NCI-H1048 (cell line): ENCODE measurements around the gene TM4SF4.

Experiments used
- DNase-seq: peaks from one replicate; lab custom pipeline; 2025; lab: John Stamatoyannopoulos, UW

Gene TM4SF4

GRCh38 chr3:149455366-149455765 lies 19.1 kb upstream of the TM4SF4 start:
- DNase-seq, result no peak

- no peak for DNase-seq
Observed at GRCh38 chr3:149455989-149456388, 18.5 kb upstream of the TM4SF4 start.

DNA sequence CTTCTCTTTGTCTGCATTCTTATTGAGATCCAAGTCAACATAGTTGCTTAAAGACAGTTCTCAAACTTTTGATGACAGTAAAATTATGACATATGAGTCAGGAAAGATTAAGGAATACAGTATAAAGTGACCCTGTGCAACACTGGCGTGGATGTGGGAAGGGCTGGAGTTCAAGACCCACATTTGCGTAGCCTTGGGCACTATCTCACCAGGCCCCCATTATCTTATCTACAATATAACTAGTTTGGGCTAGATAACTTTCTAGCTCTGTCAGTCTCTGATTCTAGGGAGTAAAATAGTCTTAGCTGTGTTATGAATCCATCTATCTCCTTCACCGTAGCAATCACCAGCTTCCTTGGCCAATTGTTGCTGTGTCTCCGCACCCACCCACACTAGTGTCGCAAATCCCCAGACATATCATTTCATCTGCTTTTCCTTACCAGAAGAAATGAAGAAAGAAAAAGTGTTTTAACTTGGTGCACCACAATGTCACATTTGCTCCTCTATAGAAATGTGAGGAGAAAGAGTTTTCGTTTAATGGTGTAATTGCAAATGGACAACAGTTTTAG lies 14.9 kb upstream of the TM4SF4 start:
- no peak for DNase-seq

DNA sequence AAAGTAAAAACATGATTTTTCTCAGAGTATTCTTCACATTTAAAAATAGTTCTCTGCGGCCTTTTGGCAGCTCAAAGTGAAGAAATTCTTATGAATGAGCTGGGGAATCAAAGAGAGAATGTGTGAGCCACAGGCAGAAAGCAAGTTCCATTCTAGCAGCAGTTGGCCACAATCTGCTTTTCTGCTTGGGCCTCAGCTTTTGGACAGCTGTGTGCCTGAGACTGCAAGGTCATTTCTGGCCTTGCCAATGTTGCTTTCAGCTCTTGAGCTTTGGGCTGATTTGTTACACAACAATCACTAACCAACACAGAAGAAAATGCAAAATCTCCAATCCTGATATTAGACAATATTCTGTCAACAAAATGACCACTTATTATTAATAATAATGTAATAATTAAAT lies 14.4 kb upstream of the TM4SF4 start:
- DNase-seq, result no peak

DNA sequence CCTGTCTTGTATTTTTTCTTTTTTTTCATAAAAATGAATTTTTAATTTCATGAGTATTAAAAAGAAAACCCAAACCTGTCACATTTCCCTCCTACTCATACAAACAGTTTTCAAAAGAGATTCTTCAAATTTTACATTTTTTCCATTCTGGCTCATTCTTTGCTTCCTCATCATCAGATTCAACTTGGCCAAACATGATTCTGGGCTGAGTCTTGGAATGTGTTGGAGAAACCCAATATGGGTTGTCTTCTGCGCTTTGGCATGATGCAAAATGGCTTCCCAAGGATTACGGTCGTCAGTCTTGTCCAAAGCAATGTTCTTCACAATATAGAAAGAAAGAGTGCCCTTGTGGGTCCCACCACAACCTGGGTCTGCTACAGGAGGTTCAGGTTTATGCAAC lies 12.4 kb upstream of the TM4SF4 start:
- no peak for DNase-seq

DNA sequence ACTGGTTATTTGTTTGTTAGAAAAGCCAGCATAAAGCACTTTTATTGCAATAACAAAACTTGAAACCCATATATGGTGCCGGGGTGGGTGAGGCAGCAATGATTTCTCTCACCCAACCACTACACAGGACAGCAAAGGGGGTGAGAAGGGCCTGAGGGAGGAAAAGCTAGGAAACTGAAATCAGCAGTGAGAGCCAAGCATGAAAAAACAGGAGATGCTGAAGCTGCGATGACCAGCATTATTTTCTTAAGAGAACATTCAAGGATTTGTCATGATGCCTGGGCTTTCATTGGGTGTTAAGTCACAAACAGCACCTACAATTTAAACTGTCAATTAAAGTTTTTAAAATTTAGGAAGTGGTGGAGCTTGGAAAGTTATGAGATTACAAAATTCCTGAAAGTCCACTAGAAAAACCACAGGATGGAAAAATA lies 11.9 kb upstream of the TM4SF4 start:
- DNase-seq, result no peak

GRCh38 chr3:149463921-149464320 lies 10.6 kb upstream of the TM4SF4 start:
- DNase-seq, result no peak

- no peak for DNase-seq
Observed at GRCh38 chr3:149464542-149465328, 9.8 kb upstream of the TM4SF4 start.

GRCh38 chr3:149465351-149465883 lies 9.1 kb upstream of the TM4SF4 start:
- DNase-seq, result no peak

DNA sequence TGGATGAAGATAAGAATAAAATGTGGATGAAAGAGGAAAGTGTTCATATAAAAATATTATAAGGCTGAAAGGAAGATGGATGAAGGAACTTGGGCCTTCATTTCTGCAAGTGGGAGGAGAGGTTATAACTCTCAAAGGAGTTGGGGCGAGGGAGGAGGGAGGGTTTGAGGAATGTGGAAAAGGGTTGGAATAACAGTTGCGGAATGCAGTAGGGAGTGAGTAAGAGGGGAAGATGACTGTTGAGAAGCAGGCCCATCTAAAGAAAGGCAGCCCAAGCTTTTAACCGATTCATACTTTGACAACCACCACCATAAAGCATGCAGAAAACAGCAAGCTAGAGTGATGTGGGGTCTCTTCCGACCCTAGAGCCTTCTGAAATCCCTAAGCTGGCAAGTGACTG lies 8.3 kb upstream of the TM4SF4 start:
- DNase-seq, result no peak

- no peak for DNase-seq
Observed at GRCh38 chr3:149468504-149469212, 5.8 kb upstream of the TM4SF4 start.

GRCh38 chr3:149470381-149470780 lies 4.1 kb upstream of the TM4SF4 start:
- no peak for DNase-seq

GRCh38 chr3:149472030-149472797 lies 2.3 kb upstream of the TM4SF4 start:
- no peak for DNase-seq

DNA sequence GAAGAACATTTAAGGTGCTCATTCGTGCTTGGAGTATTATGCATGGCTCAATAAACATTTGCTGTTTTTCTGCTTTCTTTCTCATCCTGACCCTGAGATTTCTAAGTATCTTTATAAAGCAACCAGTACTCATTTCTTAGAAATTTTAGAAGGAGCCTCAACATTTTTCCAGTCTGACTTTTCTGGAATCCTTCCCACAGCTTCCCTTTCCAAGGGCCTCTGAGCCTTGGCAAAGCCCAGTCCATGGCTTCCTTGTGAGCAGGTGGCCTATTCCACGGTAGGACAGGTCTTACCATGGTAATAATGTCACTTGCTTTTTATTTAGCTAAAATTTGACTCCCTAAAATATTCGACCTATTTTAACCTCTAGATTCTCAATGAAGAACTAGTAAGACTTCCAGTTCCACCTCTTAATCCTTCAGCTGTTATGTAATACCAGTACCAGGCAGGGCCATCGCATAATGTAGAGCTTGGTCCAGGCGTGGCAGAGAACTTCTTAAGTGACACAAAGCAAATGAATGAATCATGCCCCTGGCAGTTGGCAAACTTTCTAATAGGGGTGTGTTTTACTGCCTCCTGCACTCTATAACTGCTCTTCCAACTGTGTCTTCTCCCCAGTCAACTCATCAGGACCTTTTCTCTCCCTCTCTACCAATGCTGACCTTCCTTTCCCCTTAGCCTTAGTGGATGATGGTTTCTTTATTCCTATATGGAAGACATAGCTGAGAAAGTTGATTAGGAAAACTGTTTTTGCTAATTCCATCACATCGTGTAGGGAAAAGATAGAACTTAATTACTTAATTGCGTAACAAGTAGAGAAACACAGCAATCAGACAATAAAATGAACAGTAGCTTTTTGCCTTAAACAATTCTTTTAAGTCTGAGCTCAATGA lies 894 bp upstream of the TM4SF4 start:
- no peak for DNase-seq

DNA sequence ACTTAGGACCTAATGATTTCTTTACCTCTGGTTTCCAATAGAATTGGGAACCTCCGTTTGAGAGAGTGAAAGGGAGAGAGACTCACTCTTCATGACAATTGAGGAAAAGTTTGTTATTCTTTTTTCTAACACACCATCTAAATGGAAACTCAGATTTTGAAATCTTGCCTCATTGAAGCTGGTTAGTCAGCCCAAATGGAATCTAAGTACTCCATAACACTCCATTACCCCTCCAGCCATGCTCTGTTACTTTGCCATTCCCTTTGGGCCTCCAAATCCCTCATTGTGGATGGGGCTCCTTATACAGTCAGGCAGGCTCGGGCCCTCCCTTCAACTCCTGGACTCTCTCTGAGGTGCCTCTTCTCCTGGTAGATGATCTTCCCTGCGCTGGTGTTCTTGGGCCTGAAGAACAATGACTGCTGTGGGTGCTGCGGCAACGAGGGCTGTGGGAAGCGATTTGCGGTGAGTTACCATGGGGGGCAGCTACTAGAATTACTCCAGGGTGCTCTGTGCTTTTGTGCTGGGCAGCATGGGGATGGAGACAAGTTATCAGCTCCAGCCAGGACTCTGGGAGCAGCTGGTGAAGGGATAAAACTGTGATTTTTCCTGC lies 1.1 kb downstream of the TM4SF4 start:
- DNase-seq, result no peak

DNA sequence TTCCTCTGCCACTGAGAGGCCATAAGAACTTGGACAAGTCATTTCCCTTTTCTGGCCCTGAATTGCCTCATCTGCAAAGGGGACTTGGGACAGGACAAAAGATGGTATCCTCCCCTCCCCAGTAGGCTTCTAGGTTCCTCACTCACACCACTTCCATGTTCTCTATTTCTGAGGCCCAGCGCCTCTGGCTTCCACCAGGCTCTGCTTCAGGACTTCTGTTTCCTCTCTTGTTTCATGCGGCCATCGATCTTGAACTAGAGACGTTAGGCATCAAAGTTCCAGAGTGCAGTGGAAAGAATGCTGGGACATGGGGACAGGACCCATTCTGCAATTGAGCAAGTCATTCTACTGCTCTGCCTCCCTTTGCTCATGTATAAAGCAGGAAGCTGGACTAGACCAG lies 1.7 kb downstream of the TM4SF4 start:
- no peak for DNase-seq

GRCh38 chr3:149479621-149480325 lies 5.3 kb downstream of the TM4SF4 start:
- DNase-seq, result no peak

- DNase-seq, result no peak
Observed at GRCh38 chr3:149480326-149481017, 6.0 kb downstream of the TM4SF4 start.

- no peak for DNase-seq
Observed at GRCh38 chr3:149481056-149481455, 6.6 kb downstream of the TM4SF4 start.
